ENCODE measurements around the gene NRSN1.

DNA sequence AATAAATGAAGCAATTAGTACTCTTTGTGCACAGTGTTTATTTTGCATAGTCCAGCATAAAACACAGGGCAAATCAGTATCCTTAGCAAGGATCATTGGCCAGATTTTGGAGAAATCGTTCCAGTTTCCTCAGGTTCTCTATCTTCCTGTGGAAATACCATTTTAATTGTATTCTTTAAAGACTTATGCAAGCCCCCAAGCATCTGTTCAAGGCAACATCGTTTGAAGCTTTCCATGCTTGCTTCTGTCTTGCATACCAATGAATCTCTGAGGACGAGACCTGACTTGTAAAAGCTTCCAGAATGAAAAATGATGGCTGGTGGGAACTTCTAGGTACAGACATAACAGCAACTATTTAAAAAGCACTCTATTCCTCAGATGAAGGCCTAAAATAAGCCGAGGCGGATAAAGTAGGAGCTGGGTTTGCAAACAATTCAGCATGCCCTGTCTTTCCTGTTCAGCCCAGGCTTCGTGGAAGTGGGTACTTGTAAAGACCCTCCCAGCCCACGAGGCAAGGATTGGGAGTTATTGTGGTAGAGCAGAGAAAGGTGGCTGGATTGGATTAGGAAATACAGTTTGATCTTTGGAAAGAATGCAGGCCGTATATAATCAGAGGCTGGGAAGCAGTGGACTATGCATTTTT, 21.6 kb downstream of the NRSN1 start:
- TF ChIP-seq ZNF773 (CRISPR knock-in tag; IDR thresholded peaks at IDR 0.05; ENCODE audit: borderline replicate concordance) (no peak), CBX2 (IDR thresholded peaks at IDR 0.05; ENCODE audit: low read depth, low read length) (no peak), CBX2 (CRISPR knock-in tag; IDR thresholded peaks at IDR 0.05; ENCODE audit: low read depth) (no peak)
- TF ChIP-seq, protein P1, sequence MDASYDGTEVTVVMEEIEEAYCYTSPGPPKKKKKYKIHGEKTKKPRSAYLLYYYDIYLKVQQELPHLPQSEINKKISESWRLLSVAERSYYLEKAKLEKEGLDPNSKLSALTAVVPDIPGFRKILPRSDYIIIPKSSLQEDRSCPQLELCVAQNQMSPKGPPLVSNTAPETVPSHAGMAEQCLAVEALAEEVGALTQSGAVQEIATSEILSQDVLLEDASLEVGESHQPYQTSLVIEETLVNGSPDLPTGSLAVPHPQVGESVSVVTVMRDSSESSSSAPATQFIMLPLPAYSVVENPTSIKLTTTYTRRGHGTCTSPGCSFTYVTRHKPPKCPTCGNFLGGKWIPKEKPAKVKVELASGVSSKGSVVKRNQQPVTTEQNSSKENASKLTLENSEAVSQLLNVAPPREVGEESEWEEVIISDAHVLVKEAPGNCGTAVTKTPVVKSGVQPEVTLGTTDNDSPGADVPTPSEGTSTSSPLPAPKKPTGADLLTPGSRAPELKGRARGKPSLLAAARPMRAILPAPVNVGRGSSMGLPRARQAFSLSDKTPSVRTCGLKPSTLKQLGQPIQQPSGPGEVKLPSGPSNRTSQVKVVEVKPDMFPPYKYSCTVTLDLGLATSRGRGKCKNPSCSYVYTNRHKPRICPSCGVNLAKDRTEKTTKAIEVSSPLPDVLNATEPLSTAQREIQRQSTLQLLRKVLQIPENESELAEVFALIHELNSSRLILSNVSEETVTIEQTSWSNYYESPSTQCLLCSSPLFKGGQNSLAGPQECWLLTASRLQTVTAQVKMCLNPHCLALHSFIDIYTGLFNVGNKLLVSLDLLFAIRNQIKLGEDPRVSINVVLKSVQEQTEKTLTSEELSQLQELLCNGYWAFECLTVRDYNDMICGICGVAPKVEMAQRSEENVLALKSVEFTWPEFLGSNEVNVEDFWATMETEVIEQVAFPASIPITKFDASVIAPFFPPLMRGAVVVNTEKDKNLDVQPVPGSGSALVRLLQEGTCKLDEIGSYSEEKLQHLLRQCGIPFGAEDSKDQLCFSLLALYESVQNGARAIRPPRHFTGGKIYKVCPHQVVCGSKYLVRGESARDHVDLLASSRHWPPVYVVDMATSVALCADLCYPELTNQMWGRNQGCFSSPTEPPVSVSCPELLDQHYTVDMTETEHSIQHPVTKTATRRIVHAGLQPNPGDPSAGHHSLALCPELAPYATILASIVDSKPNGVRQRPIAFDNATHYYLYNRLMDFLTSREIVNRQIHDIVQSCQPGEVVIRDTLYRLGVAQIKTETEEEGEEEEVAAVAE (CRISPR knock-in tag; IDR thresholded peaks at IDR 0.05; ENCODE audit: borderline replicate concordance) = no peak
- TF ChIP-seq, protein P2, sequence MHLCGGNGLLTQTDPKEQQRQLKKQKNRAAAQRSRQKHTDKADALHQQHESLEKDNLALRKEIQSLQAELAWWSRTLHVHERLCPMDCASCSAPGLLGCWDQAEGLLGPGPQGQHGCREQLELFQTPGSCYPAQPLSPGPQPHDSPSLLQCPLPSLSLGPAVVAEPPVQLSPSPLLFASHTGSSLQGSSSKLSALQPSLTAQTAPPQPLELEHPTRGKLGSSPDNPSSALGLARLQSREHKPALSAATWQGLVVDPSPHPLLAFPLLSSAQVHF (CRISPR knock-in tag; IDR thresholded peaks at IDR 0.05) = no peak
